Trophoblast cell (in vitro differentiated cells and primary cell): ENCODE data around the gene C1QL2.

Experiments
- DNase-seq, 2 donors: peaks; one replicate each; pipeline ENCODE4 v3.0.0-alpha.2; 2016
- H2AFZ ChIP-seq: 2 replicates; pipeline ENCODE4 v1.6.1; 2013; ENCODE audit warnings: low read length, moderate library complexity, mild to moderate bottlenecking; ENCODE audit not compliant: insufficient read depth, poor library complexity
- H2AK5ac ChIP-seq: 2 replicates; pipeline ENCODE4 v1.6.1; 2013; ENCODE audit warnings: mild to moderate bottlenecking, low read length
- H2BK120ac ChIP-seq: 2 replicates; pipeline ENCODE4 v1.6.1; 2013; ENCODE audit warnings: low read length, mild to moderate bottlenecking, moderate library complexity; ENCODE audit not compliant: insufficient read depth, poor library complexity
- H2BK12ac ChIP-seq: 2 replicates; pipeline ENCODE4 v1.6.1; 2013; ENCODE audit warnings: mild to moderate bottlenecking, low read length, moderate library complexity
- H2BK5ac ChIP-seq: 2 replicates; pipeline ENCODE4 v1.6.1; 2013; ENCODE audit warnings: low read length, low read depth, moderate library complexity, mild to moderate bottlenecking; ENCODE audit not compliant: poor library complexity
- H3K14ac ChIP-seq: 2 replicates; pipeline ENCODE4 v1.6.1; 2013; ENCODE audit warnings: mild to moderate bottlenecking, low read length
- H3K18ac ChIP-seq: 2 replicates; pipeline ENCODE4 v1.6.1; 2013; ENCODE audit warnings: mild to moderate bottlenecking, low read length
- H3K23ac ChIP-seq: 2 replicates; pipeline ENCODE4 v1.6.1; 2013; ENCODE audit warnings: low read length
- H3K27ac ChIP-seq: 2 replicates; pipeline ENCODE4 v1.5.1; 2013; ENCODE audit warnings: low read depth, mild to moderate bottlenecking, inconsistent platforms, low read length, moderate library complexity
- H3K27me3 ChIP-seq: 2 replicates; pipeline ENCODE4 v1.6.1; 2013; ENCODE audit warnings: inconsistent platforms, mild to moderate bottlenecking, low read length, moderate library complexity; ENCODE audit not compliant: insufficient read depth
- H3K36me3 ChIP-seq, 2 experiments: 1 replicate in 1 of 2; 2 replicates in 1 of 2; pipeline ENCODE4 v1.6.1; 2013; ENCODE audit warnings: low read length in 2 of 2, mild to moderate bottlenecking in 2 of 2, moderate library complexity in 1 of 2; ENCODE audit not compliant: insufficient read depth in 2 of 2, control insufficient read depth in 1 of 2
- H3K4ac ChIP-seq: 2 replicates; pipeline ENCODE4 v1.6.1; 2013; ENCODE audit warnings: low read depth, mild to moderate bottlenecking, low read length, moderate library complexity
- H3K4me1 ChIP-seq, 2 experiments: 1 replicate in 1 of 2; 2 replicates in 1 of 2; pipeline ENCODE4 v1.6.1; 2013; ENCODE audit warnings: low read length in 2 of 2, mild to moderate bottlenecking in 2 of 2, moderate library complexity in 1 of 2; ENCODE audit not compliant: insufficient read depth in 2 of 2, control insufficient read depth in 1 of 2
- H3K4me2 ChIP-seq: 2 replicates; pipeline ENCODE4 v1.6.1; 2013; ENCODE audit warnings: inconsistent platforms, mild to moderate bottlenecking, low read length, moderate library complexity
- H3K4me3 ChIP-seq: 2 replicates; pipeline ENCODE4 v1.5.1; 2013; ENCODE audit warnings: mild to moderate bottlenecking, low read depth, low read length, inconsistent platforms
- H3K79me1 ChIP-seq: one replicate; pipeline ENCODE4 v1.6.1; 2013; ENCODE audit warnings: low read length
- H3K79me2 ChIP-seq: 2 replicates; pipeline ENCODE4 v1.6.1; 2013; ENCODE audit warnings: low read length, mild to moderate bottlenecking; ENCODE audit not compliant: control insufficient read depth, insufficient read depth, poor library complexity
- H3K9ac ChIP-seq: 2 replicates; pipeline ENCODE4 v1.6.1; 2013; ENCODE audit warnings: mild to moderate bottlenecking, low read length
- H3K9me3 ChIP-seq: 2 replicates; pipeline ENCODE4 v1.6.1; 2013; ENCODE audit warnings: low read depth, mild to moderate bottlenecking, control low read depth, inconsistent platforms, low read length; ENCODE audit not compliant: insufficient read depth
- H4K12ac ChIP-seq: 2 replicates; pipeline ENCODE4 v1.6.1; 2013; ENCODE audit warnings: low read depth, mild to moderate bottlenecking, low read length, moderate library complexity
- H4K8ac ChIP-seq: 2 replicates; pipeline ENCODE4 v1.6.1; 2013; ENCODE audit warnings: low read depth, mild to moderate bottlenecking, low read length, moderate library complexity
- H4K91ac ChIP-seq: one replicate; pipeline ENCODE4 v1.6.1; 2013; ENCODE audit warnings: low read depth, mild to moderate bottlenecking, low read length, moderate library complexity
- WGBS: extraction: QIAGEN DNeasy Blood & Tissue Kit; methylation state at CpG from one replicate; pipeline ENCODE4 v1.1.7; 2013; ENCODE audit warnings: missing lambda C conversion rate; ENCODE audit not compliant: insufficient read length, insufficient coverage; ENCODE audit errors: extremely low coverage; 5-methylcytosine and 5-hydroxymethylcytosine counted together

The C1QL2 gene

GRCh38 chr2:119111115-119111975 lies 47.2 kb downstream of the C1QL2 start:
- Histone ChIP-seq H3K27me3 (no peaks in the 10 kb centered on the region), H3K4me2 (no peak overlapping the region), H2BK120ac (no peak overlapping the region), H4K8ac (no peak overlapping the region), H3K4me3 (no peak overlapping the region), H3K14ac (no peak overlapping the region), H3K4ac (no peak overlapping the region), H3K18ac (no peak overlapping the region), H2BK5ac (no peak overlapping the region), H3K79me1 (no peaks in the 10 kb centered on the region), H2AFZ (no peak overlapping the region), H3K36me3 (no peaks in the 10 kb centered on the region), H3K79me2 (no peaks in the 10 kb centered on the region), H3K4me1 (no peaks in the 10 kb centered on the region), H3K23ac (no peak overlapping the region), H3K27ac (no peak overlapping the region), H4K91ac (no peak overlapping the region), H3K9ac (no peak overlapping the region), H3K9me3 (peaks cover 5% of the 10 kb centered on the region), H2BK12ac (no peak overlapping the region), H4K12ac (no peak overlapping the region), H2AK5ac (no peak overlapping the region)
- no CpG with 5 or more reads among the region's 8 CpGs for WGBS
- peak in 1 of 2 donors; percentile 41 for DNase-seq

DNA sequence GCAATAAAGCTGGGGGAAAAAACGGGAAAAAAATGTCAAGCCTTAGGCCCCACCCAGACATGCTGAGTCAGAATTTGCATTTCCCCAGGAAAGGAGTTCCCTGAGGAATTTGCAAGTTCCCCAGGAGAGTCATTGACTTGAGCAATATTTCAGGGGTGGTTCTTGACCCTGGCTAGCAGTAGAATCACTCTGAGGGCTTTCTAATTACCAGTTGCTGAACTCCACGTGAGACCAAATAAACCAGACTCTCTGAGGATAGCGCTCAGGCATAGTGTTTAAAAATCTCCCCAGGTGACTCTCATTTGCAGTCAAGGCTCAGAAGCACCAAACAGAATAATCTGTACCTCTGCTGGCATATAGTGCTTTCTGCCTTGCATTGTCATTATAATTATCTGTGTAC lies 48.7 kb downstream of the C1QL2 start:
- Histone ChIP-seq H3K4ac (no peak overlapping the region), H3K27me3 (no peaks in the 10 kb centered on the region), H3K36me3 (no peaks in the 10 kb centered on the region), H4K91ac (no peak overlapping the region), H3K23ac (no peak overlapping the region), H3K9me3 (peaks cover 5% of the 10 kb centered on the region), H2BK12ac (no peak overlapping the region), H3K9ac (no peak overlapping the region), H4K8ac (no peak overlapping the region), H2BK5ac (no peak overlapping the region), H3K27ac (no peak overlapping the region), H3K4me3 (no peak overlapping the region), H2AFZ (no peak overlapping the region), H3K79me2 (no peaks in the 10 kb centered on the region), H2BK120ac (no peak overlapping the region), H3K14ac (no peak overlapping the region), H4K12ac (no peak overlapping the region), H3K4me1 (no peaks in the 10 kb centered on the region), H2AK5ac (no peak overlapping the region), H3K79me1 (no peaks in the 10 kb centered on the region), H3K18ac (no peak overlapping the region), H3K4me2 (no peak overlapping the region)
- no CpG with 5 or more reads among the region's 3 CpGs for WGBS
- DNase-seq = no peak

GRCh38 chr2:119108186-119108585 lies 50.4 kb downstream of the C1QL2 start:
- no peak overlapping the region for H2BK5ac ChIP-seq
- no CpG with 5 or more reads among the region's 3 CpGs for WGBS

DNA sequence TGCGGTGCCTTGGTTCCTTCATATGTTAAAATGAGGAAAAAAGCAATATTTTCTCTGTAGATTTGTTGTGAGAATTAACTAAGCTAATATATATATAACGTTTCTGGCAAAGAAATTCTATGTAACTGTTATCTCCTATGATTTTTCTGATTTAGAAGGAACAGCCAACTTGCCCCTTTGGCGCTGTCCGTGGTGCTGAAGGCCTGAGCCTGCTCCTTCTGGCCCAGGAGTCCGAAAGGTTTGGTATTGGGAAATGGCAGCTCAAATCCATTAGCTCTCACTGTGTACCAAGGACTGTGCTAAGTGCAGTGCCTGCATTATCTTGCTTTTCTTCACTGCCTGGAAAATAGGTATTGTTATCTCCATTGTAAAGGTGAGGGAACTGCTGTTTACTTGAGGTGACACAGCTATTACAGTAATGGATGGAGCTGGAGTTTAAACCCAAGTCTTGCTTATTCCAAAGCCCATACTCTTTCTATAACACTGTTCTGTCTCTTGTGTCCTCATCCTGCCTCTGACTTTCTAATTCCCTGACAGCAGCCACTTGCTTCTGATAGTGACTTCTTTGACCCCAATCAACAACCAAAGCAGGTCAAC lies 52.2 kb downstream of the C1QL2 start:
- no peak overlapping the region for H3K4me3 ChIP-seq
- H2BK120ac ChIP-seq = no peak overlapping the region
- no peak overlapping the region for H3K4ac ChIP-seq
- H4K8ac ChIP-seq = no peak overlapping the region
- H3K9me3 ChIP-seq = peaks cover 5% of the 10 kb centered on the region
- no peak overlapping the region for H4K12ac ChIP-seq
- no peaks in the 10 kb centered on the region for H3K4me1 ChIP-seq
- H3K27me3 ChIP-seq = no peaks in the 10 kb centered on the region
- peak; percentile 40 to 78 for DNase-seq
- H2AFZ ChIP-seq = no peak overlapping the region
- H3K4me2 ChIP-seq = no peak overlapping the region
- no peak overlapping the region for H2AK5ac ChIP-seq
- no CpG with 5 or more reads among the region's 5 CpGs for WGBS
- no peaks in the 10 kb centered on the region for H3K36me3 ChIP-seq
- H2BK12ac ChIP-seq = no peak overlapping the region
- no peak overlapping the region for H3K14ac ChIP-seq
- H3K23ac ChIP-seq = no peak overlapping the region
- no peak overlapping the region for H2BK5ac ChIP-seq
- no peaks in the 10 kb centered on the region for H3K79me1 ChIP-seq
- no peak overlapping the region for H4K91ac ChIP-seq
- no peaks in the 10 kb centered on the region for H3K79me2 ChIP-seq
- H3K18ac ChIP-seq = no peak overlapping the region
- H3K9ac ChIP-seq = no peak overlapping the region
- no peak overlapping the region for H3K27ac ChIP-seq

More at GRCh38 chr2:119108186-119108585, 50.4 kb downstream of the C1QL2 start:
- Histone ChIP-seq H3K4me1 (no peaks in the 10 kb centered on the region), H3K14ac (no peak overlapping the region), H3K9ac (no peak overlapping the region), H3K4me3 (no peak overlapping the region), H3K18ac (no peak overlapping the region), H3K4ac (no peak overlapping the region), H4K8ac (no peak overlapping the region), H3K4me2 (no peak overlapping the region), H3K23ac (no peak overlapping the region), H3K79me1 (no peaks in the 10 kb centered on the region), H2BK120ac (no peak overlapping the region), H3K27ac (no peak overlapping the region), H4K12ac (no peak overlapping the region), H3K27me3 (no peaks in the 10 kb centered on the region), H3K36me3 (no peaks in the 10 kb centered on the region), H2AFZ (no peak overlapping the region), H2BK12ac (no peak overlapping the region), H4K91ac (no peak overlapping the region), H3K79me2 (no peaks in the 10 kb centered on the region), H2AK5ac (no peak overlapping the region), H3K9me3 (peaks cover 5% of the 10 kb centered on the region)
- DNase-seq = no peak
